GM21737 (cell line): ENCODE results near the gene ANKRD34B.

Experiments
- ATAC-seq: cut with Tn5 transposase; IDR thresholded peaks from one replicate; pipeline ENCODE4 v1.9.1; 2021; ENCODE audit warnings: mild to moderate bottlenecking, moderate library complexity; ENCODE audit not compliant: unreplicated experiment

The ANKRD34B gene

DNA sequence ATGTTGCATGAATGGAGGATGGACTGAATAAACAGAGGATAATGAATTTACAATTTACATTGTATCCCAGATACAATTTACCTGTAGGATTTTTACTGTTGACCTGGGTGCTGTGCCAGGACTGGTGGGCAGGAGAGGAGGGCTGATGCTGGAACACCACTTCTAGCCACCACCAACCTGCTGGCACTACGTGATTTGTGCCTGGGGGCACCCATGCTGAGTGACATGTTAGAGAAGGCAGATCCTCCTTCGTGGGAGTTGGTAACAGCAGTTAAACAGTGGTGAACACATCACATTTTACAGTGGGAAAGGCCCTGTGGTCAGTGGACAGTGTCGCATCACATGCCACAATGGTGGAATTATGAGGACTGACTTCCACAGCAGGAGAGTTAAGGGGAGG lies 3.0 kb upstream of the ANKRD34B start:
- ATAC-seq = no peak

DNA sequence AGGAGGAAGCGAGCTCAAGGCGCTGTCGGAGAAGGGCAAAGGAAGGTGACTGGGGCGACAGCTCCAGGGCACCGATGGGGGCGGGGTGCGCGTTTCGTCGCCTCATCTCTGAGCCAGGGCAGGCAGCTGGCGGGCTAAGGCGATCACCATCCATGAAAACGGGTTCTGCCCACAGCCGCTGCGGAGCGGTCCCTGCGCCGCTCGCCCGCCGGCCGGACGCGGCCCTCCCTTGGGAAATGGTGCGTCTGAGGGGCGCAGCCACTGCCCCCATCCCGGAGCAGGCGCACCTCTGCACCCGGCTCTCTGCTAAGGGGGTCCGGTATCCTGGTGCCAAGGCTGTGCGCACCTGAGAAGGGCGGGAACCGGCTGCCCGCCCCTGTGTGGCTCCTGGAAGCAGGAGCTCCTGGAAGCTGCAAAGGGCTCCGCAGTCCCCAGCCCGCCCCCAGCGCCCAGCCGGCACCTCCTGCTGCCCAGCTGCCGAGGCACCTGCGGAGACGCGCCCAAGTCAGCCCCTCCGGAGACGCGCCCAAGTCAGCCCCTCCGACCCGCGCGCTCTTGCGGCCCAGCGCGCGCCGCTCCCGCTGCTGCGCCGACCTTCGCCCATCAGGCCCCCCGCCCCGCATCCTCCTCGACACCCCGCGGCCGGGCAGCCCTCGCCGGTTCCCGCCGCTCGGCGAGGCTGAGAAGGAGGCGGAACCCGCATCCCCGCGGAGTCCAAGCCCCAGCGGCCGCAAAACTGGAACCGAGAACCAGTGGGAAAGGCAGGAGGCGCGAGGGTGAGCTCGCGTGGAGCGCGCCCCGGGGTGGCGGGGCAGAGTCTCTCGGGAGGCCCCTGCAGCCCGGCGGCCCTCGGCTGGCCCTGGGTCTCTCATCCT lies 757 bp downstream of the ANKRD34B start:
- no peak for ATAC-seq

DNA sequence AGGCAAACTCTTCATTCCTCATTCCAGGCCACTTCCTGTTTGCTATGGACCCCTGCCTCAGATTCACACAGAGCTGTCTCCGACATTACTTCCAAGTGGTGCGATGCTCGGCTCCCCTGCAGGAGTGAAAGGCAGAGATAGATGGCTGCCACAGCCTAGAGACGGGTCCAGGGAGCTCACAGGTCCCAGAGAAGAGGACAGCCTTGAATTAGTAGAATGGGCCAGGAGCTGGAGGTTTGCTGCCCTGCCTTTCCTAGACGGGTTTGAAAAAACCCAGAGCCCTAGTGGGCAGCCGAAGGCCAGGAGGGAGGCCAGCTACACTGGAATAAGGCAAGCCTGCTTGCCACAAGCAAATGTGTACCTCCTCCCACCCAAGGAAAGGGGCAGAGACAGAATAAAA lies 1.8 kb downstream of the ANKRD34B start:
- no peak for ATAC-seq

DNA sequence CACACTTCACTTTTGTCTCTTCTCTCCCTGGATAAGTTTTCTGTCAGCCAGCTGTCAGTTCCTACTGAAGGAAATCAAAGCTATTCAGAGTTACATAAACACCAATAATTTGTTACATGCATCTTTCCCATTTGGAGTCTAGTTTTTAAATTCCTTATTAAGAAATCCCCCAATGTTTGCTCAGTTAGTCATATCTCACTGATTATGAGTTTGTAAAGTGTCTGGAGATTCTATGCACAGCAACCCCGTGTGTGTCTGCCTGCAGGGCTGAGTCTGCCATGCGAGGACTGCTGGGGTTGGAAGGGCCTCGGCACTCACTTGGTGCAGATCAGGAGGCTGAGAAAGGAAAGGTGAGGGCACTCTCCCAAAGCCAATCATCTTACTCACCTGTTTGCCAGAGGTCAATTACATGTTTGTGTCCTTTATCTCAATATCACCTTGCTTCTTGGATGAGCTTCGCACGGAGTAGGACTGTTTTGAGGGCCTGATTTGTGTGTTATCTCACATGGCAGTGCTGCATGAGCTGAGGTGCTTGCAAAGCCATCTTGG lies 3.3 kb downstream of the ANKRD34B start:
- ATAC-seq = no peak

DNA sequence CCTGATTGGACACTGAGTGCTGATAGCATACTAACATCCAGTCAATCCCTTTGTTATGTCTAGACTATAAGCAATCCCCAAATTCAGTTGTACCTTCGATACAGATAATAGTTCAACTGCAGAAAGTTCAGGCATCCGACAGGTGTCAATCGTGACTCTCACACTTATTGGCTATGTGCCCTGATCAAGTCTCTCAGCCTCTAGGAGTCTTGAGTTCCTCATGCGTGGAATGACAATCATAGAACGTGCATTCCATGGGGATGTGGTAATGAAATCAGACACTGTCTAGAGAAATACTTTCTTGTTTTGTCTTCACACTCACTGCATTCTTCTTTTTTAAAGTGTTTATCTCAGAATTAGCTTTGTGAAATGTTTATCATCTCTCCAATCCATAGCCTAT lies 4.8 kb downstream of the ANKRD34B start:
- no peak for ATAC-seq

DNA sequence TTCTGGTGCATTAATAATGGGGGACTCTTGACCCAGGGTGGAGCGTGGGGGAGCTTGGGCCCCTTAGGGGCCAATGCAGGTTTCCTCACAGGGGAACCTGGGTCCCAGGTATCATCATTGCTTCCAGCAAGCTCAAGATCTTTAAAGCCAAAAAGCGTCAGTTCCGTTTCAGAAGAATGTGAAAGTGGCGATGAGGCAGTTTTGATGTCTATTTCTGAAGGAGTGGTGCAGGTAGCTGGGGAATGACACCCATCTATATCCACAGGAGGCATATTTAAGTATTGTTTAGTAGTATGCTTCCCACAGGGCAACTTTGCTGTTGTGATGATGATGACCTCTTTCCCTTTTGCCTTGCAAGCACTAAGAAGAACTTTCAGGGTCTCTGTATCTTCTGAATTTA lies 10.8 kb downstream of the ANKRD34B start:
- no peak for ATAC-seq

DNA sequence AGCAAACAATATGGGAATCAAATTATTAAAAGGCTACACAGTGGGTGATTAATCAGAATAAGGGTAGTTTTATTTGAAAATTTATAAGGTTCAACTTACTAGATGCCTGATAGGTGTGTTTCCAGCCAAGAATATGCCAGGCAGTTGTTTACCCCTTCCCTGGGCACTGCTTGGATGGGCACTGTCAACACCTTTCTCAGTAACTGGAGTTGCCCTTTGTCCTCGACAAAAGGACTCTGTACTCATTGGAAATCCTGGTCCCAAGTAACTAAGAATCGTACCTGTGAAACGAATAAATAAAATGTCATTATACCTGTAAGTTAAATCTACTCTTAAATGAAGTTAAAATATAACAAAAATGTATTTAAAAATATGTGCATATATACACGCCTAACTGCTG lies 15.0 kb downstream of the ANKRD34B start:
- ATAC-seq = no peak

DNA sequence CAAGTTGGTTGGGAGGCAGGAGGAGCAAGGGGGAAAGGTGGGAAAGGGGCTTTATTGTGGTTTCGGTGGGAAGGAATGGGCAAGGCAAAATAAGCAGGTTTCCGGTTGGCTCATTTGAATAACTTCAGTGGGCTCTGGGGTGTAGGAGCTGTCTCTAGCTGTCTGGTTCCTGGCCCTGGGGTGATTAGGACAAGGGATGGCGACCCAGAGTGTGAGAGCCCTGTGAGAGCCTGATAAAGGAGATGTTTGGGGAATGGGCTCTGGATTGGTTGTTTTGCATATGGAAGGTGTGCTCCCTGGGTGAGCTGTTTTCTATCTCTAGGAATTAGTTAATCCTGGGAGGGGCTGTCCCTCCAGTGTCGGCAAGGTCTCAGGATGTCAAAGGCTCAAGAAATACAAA lies 15.4 kb downstream of the ANKRD34B start:
- ATAC-seq = no peak

DNA sequence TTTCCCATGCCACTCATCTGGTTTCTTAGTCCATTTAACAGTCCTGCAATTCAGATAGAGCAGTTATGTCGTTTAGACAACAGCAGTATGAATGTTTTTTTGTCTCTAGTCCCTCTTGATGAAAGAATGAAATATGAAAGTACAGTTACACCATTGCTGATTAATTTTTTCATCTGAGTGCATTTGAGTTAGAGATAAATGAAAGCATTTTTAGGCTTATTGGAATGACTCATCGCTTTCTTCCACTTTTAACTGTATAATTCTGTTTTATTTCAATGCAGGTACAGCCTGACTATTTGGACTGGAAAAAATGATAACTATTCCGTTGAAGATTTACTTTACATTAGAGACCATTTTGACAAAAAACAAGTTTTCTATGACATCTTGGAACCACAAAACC lies 28.7 kb downstream of the ANKRD34B start:
- no peak for ATAC-seq

DNA sequence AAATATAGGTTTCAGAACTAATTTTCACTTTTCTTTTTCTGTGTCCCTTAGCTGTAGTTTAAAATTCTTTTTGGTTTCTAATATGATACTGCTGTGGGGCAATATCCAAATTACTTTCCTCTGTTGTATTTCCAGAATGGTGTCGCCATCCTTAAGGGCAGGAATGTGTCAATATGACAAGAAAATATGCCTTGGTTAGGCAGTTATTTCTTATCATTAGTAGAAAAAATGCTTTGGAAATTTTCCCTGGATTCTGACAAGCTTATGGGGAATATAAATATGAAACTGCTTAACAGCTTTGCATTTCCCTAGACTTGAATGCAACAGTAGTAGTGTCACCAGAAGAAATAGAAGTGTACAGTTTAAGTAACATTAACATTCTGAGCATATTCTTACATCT lies 29.4 kb downstream of the ANKRD34B start:
- no peak for ATAC-seq

DNA sequence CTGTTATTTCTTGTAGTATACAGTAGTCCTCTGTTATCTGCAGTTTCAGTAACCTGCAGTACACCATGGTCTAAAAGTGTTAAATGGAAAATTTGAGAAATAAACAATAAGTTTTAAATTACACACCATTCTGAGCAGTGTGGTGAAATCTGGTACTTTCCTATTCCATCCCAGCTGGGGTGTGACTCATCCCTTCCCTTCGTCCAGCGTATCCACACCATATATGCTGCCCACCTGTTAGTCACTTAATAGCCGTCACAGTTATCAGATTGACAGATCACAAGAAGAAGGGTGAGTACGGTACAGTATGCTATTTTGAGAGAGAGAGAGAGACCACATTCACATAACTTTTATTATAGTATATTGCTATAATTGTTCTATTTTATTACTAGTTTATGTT lies 53.3 kb downstream of the ANKRD34B start:
- ATAC-seq = no peak

DNA sequence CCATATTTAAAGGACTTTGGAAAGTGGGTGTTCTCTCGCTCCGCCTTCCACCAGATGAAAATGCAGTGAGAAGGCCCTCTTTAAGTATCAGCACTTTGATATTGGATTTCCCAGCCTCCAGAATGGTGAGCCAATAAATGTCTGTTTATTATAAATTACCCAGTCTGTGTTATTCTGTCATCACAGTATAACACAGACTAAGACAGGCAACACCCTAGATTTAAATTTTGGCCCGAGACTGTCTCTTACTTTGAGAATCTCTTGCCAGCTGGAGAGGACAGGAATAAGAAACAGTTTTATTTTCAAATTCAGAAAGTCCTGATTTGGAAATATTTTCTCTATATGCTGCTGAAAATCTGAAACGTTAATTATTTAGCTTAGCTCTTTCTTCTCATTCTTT lies 60.7 kb downstream of the ANKRD34B start:
- ATAC-seq = no peak

DNA sequence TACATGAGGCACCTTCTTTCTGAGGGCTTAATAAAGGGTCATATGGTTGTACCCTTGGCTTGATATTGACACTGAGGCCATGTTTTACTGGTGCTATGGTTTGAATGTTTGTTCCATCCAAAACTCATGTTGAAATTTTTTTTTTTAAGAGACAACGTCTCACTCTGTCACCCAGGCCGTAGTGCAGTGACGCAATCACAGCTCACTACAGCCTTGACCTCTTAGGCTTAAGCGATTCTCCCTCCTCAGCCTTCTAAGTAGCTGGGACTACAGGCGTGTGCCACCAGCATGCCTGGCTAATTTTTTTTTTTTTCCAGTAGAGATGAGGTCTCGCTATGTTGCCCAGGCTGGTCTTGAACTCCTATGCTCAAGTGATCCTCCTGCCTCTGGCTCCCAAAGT lies 61.2 kb downstream of the ANKRD34B start:
- ATAC-seq = no peak

DNA sequence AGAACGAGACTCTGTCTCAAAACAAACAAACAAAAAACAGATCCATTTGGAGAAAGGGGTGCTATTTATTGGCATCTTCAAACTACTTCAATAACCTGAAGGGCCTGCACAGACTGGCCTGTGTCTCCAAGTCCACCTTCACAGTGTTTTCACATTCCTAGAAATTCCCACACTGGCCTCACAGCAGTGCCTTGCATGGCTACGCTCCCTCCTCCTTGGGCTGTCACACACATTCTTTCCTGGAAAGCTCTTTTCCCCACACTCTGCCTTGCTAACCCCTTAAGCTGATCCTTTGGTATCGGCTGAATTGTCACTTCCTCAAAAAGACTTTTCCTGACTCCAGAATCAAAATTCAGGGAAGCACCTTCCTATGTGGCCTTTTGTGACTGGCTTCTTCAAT lies 62.4 kb downstream of the ANKRD34B start:
- ATAC-seq = no peak
